K562 (cell line): ENCODE data around the gene TRIM68. TPM values are rescaled to one million over a fixed set of nuclear protein-coding genes. Genes with fewer than 3 reads are reported as not detected.

Source experiments
- E2F3 ChIP-seq: fragments of 250-450 bp; sonication (Bioruptor Pico); IDR thresholded peaks from 2 replicates; pipeline ENCODE4 v1.4.0; 2020; ENCODE audit warnings: mild to moderate bottlenecking
- FOXJ3 ChIP-seq: sonication (generic); formaldehyde crosslinking; IDR thresholded peaks from 2 replicates; pipeline ENCODE4 v1.4.0; 2020; ENCODE audit warnings: mild to moderate bottlenecking, missing genetic modification reagents
- GATAD2B ChIP-seq: fragments of 450-650 bp; IDR thresholded peaks from 2 replicates; pipeline ENCODE4 v1.6.1; 2017; ENCODE audit warnings: mild to moderate bottlenecking, borderline replicate concordance
- HNRNPK ChIP-seq: fragments of 200-400 bp; formaldehyde crosslinking; IDR thresholded peaks from one replicate; pipeline ENCODE4 v1.6.1; 2018; ENCODE audit warnings: mild to moderate bottlenecking, low read depth, low read length; ENCODE audit not compliant: poor library complexity, severe bottlenecking
- ZBTB1 ChIP-seq: sonication (generic); formaldehyde crosslinking; IDR thresholded peaks from 2 replicates; pipeline ENCODE4 v1.8.1; 2023; ENCODE audit warnings: missing genetic modification reagents, low read depth, mild to moderate bottlenecking, borderline replicate concordance
- ZNF347 ChIP-seq: fragments of 450-650 bp; formaldehyde crosslinking; IDR thresholded peaks from 2 replicates; pipeline ENCODE4 v1.4.0; 2020; ENCODE audit warnings: low read depth, mild to moderate bottlenecking, moderate library complexity
- ZNF830 ChIP-seq: fragments of 250-450 bp; sonication (Bioruptor Pico); IDR thresholded peaks from 2 replicates; pipeline ENCODE4 v1.5.0; 2021; ENCODE audit warnings: mild to moderate bottlenecking
- polyA plus RNA-seq, 8 experiments: library from polyadenylated mRNA; depleted of rRNA in 4 of 8; stranded (reverse) in 5 of 8; unstranded in 3 of 8; fragments of >200 nt; fragmentation: Nextera tagmentation in 2 of 8; fragmentation: Illumina TruSeq in 1 of 8; extraction: Ambion mirVana in 2 of 8; extraction: Trizol in 1 of 8; gene quantifications; 2 replicates each; pipeline versions ENCODE4 v1.2.1 to v1.2.3, GENCODE V29; 2011 to 2014; ENCODE audit warnings: inconsistent platforms in 1 of 8, missing spikeins in 1 of 8
- total RNA-seq, 7 experiments: library from RNA; depleted of rRNA in 6 of 7; stranded (reverse); fragments of >200 nt in 6 of 7; fragmentation: Illumina TruSeq in 2 of 7; extraction: Trizol in 2 of 7; gene quantifications; 2 replicates each; pipeline versions ENCODE4 v1.2.1 to v1.2.3, GENCODE V29; 2011 to 2021; ENCODE audit warnings: low replicate concordance in 1 of 7
- TF ChIP-seq, protein P1 (sequence below), 2 experiments: fragments of 250-450 bp in 1 of 2; fragments of 450-650 bp in 1 of 2; sonication (Bioruptor Pico) in 1 of 2; IDR thresholded peaks; 2 replicates each; pipeline versions ENCODE4 v1.6.1 to v1.8.0; 2016 to 2021; ENCODE audit warnings: mild to moderate bottlenecking in 2 of 2, moderate library complexity in 2 of 2, missing compliant biosample characterization in 1 of 2, missing genetic modification characterization in 1 of 2
- TF ChIP-seq, protein P2 (sequence below): fragments of 200-400 bp; formaldehyde crosslinking; IDR thresholded peaks from 2 replicates; pipeline ENCODE4 v1.6.1; 2017; ENCODE audit warnings: mild to moderate bottlenecking, low read depth, low read length, moderate library complexity
- TF ChIP-seq, protein P3 (sequence below): fragments of 450-650 bp; IDR thresholded peaks from 2 replicates; pipeline ENCODE4 v1.6.1; 2016; ENCODE audit warnings: low read depth, mild to moderate bottlenecking, moderate library complexity
- TF ChIP-seq, protein P4 (sequence below): sonication (generic); formaldehyde crosslinking; IDR thresholded peaks from 2 replicates; pipeline ENCODE4 v1.8.0; 2022; ENCODE audit warnings: mild to moderate bottlenecking, missing genetic modification reagents

Gene TRIM68
- total and polyA plus RNA-seq, 9 of the 15 experiments (the other 6 are each of a cell fraction or from before 2014, with no cell fraction given) = 5.2 to 10.9 (median 7.9) TPM

DNA sequence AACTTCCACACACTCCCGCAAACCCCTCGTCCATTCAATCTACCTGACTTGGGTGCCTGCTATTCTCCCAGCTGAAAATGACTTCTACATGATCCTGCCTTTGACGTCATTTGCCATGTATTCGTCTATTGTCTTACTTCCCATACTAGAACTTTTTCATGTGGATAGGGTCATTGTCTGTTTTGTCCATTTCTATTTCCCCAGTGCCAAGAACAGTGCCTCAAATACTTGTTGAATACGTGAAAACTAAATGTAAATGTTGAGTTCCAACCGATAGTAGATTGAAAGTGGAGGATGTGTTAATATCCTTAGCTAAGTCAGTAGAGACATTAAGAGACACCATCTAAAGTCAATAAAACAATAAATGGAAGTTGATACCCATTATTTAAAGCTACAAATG lies 935 bp downstream of the TRIM68 start (continued):
- TF ChIP-seq ZNF347 (CRISPR knock-in tag) (no peak), ZBTB1 (no peak), ZNF830 (CRISPR knock-in tag) (no peak), E2F3 (no peak), GATAD2B (no peak), FOXJ3 (CRISPR knock-in tag) (no peak), HNRNPK (no peak)
- TF ChIP-seq, protein P1, sequence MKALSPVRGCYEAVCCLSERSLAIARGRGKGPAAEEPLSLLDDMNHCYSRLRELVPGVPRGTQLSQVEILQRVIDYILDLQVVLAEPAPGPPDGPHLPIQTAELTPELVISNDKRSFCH (CRISPR knock-in tag; IDR thresholded peaks at IDR 0.05) = no peak
- TF ChIP-seq, protein P1 (tag; IDR thresholded peaks at IDR 0.05) = no peak
- TF ChIP-seq, protein P2, sequence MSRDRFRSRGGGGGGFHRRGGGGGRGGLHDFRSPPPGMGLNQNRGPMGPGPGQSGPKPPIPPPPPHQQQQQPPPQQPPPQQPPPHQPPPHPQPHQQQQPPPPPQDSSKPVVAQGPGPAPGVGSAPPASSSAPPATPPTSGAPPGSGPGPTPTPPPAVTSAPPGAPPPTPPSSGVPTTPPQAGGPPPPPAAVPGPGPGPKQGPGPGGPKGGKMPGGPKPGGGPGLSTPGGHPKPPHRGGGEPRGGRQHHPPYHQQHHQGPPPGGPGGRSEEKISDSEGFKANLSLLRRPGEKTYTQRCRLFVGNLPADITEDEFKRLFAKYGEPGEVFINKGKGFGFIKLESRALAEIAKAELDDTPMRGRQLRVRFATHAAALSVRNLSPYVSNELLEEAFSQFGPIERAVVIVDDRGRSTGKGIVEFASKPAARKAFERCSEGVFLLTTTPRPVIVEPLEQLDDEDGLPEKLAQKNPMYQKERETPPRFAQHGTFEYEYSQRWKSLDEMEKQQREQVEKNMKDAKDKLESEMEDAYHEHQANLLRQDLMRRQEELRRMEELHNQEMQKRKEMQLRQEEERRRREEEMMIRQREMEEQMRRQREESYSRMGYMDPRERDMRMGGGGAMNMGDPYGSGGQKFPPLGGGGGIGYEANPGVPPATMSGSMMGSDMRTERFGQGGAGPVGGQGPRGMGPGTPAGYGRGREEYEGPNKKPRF = no peak
- TF ChIP-seq, protein P3, sequence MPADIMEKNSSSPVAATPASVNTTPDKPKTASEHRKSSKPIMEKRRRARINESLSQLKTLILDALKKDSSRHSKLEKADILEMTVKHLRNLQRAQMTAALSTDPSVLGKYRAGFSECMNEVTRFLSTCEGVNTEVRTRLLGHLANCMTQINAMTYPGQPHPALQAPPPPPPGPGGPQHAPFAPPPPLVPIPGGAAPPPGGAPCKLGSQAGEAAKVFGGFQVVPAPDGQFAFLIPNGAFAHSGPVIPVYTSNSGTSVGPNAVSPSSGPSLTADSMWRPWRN = no peak
- TF ChIP-seq, protein P4, sequence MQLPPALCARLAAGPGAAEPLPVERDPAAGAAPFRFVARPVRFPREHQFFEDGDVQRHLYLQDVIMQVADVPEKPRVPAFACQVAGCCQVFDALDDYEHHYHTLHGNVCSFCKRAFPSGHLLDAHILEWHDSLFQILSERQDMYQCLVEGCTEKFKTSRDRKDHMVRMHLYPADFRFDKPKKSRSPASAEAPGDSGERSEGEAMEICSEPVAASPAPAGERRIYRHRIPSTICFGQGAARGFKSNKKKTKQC = no peak
